PFSK-1 (cell line): ENCODE data around the gene PIEZO2.

Experiments used
- FOXP2 ChIP-seq: optimal IDR thresholded peaks from 2 replicates; pipeline ENCODE3; 2011; ENCODE audit warnings: borderline replicate concordance, control low read depth, inconsistent platforms; ENCODE audit not compliant: insufficient read depth; ENCODE audit errors: extremely low read length, extremely low read depth
- POLR2AphosphoS5 ChIP-seq: IDR thresholded peaks from 2 replicates; pipeline ENCODE4 v1.6.1; 2012; ENCODE audit warnings: low read depth, mild to moderate bottlenecking, control low read depth, low read length, moderate library complexity
- REST ChIP-seq, 2 experiments: IDR thresholded peaks; 2 replicates each; pipeline versions ENCODE4 v1.6.1 to v1.8.0; 2011 to 2012; ENCODE audit warnings: low read depth in 2 of 2, low read length in 2 of 2, control low read depth in 1 of 2, inconsistent platforms in 1 of 2, mild to moderate bottlenecking in 1 of 2, moderate library complexity in 1 of 2; ENCODE audit not compliant: insufficient read depth in 1 of 2
- SIN3A ChIP-seq: IDR thresholded peaks from 2 replicates; pipeline ENCODE4 v1.6.1; 2012; ENCODE audit warnings: mild to moderate bottlenecking, low read length, moderate library complexity, borderline replicate concordance; ENCODE audit not compliant: insufficient read depth
- TAF1 ChIP-seq: IDR thresholded peaks from 2 replicates; pipeline ENCODE4 v1.6.1; 2012; ENCODE audit warnings: low read length, control low read depth, borderline replicate concordance; ENCODE audit not compliant: insufficient read depth

The PIEZO2 gene

GRCh38 chr18:10805587-10806118, 343.7 kb downstream of the PIEZO2 start:
- no peak for TF ChIP-seq POLR2AphosphoS5
- no peak for TF ChIP-seq SIN3A
- TF ChIP-seq FOXP2: no peak
- no peak for TF ChIP-seq TAF1
- no peak for TF ChIP-seq REST (IDR thresholded peaks at IDR 0.05; ENCODE audit: insufficient read depth in 1 of 2, low read depth in 2 of 2, low read length in 2 of 2)

- TF ChIP-seq FOXP2: no peak
These were observed 345.2 kb downstream of the PIEZO2 start for GRCh38 chr18:10804126-10804525.

GRCh38 chr18:10798727-10799550, 350.4 kb downstream of the PIEZO2 start:
- TF ChIP-seq REST (IDR thresholded peaks at IDR 0.05; ENCODE audit: insufficient read depth in 1 of 2, low read depth in 2 of 2, low read length in 2 of 2) (no peak), FOXP2 (no peak), SIN3A (no peak), POLR2AphosphoS5 (no peak), TAF1 (no peak)

- TF ChIP-seq POLR2AphosphoS5 (no peak), REST (IDR thresholded peaks at IDR 0.05; ENCODE audit: insufficient read depth in 1 of 2, low read depth in 2 of 2, low read length in 2 of 2) (no peak), TAF1 (no peak), FOXP2 (no peak), SIN3A (no peak)
These were observed 351.5 kb downstream of the PIEZO2 start for GRCh38 chr18:10797896-10798295.

- TF ChIP-seq SIN3A (no peak), POLR2AphosphoS5 (no peak), FOXP2 (no peak)
These were observed 354.6 kb downstream of the PIEZO2 start for GRCh38 chr18:10794771-10795170.

GRCh38 chr18:10793730-10794370, 355.5 kb downstream of the PIEZO2 start:
- no peak for TF ChIP-seq POLR2AphosphoS5
- no peak for TF ChIP-seq SIN3A
- no peak for TF ChIP-seq FOXP2
- no peak for TF ChIP-seq REST (IDR thresholded peaks at IDR 0.05; ENCODE audit: insufficient read depth in 1 of 2, low read depth in 2 of 2, low read length in 2 of 2)
- TF ChIP-seq TAF1: no peak
